Measurements from ENCODE around the gene TOR2A. TPM values are rescaled to one million over a fixed set of nuclear protein-coding genes. Genes with fewer than 3 reads are reported as not detected.

TOR2A gene
- total and polyA plus RNA-seq, 2 of the 8 experiments (the other 6 are each of a cell fraction or from before 2014, with no cell fraction given), result 18.7 to 24.9 TPM

DNA sequence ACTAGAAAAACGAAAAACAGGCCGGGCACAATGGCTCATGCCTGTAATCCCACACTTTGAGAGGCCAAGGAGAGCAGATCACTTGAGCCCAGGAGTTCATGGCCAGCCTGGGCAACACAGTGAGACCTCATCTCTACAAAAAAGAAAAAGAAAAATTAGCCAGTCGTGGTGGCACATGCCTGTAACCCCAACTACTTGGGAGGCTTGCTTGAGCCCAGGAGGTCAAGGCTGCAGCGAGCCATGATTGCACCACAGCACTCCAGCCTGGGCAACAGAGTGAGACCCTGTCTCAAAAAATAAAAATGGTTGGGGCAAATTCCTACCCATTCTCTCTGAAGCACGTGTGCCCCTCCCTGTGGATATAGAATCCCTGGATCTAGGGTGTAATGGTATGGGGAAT lies 36.7 kb downstream of the TOR2A start (continued):
- no peak for TF ChIP-seq FOSL1 (IDR thresholded peaks at IDR 0.05; ENCODE audit: insufficient read depth, low read depth, low read length)
- TF ChIP-seq TEAD4 (IDR thresholded peaks at IDR 0.05; ENCODE audit: low read depth, low read length), result no peak
- no peak for TF ChIP-seq SUZ12 (IDR thresholded peaks at IDR 0.05; ENCODE audit: low read length)
